ENCODE results near the gene CYB561.
"Not testable (repeated sequence)": the region's sequence is repeated elsewhere in the genome, so short reads cannot be mapped to it uniquely, and the experiment has no call there.

CYB561 gene

GRCh38 chr17:63474586-63475460 lies 28.7 kb upstream of the CYB561 start:
- H3K9ac ChIP-seq (ENCODE audit: low read depth, low read length): no peak overlapping the region
- H3K9me3 ChIP-seq (ENCODE audit: control insufficient read depth, insufficient read depth, low read length): no peaks in the 10 kb centered on the region
- peaks cover 20% of the 10 kb centered on the region for H3K4me1 ChIP-seq (ENCODE audit: insufficient read depth, low read length)
- no peaks in the 10 kb centered on the region for H3K36me3 ChIP-seq (ENCODE audit: insufficient read depth, low read length)

- Histone ChIP-seq H3K36me3 (ENCODE audit: insufficient read depth, low read length) (no peaks in the 10 kb centered on the region), H3K9ac (ENCODE audit: low read depth, low read length) (no peak overlapping the region), H3K9me3 (ENCODE audit: control insufficient read depth, insufficient read depth, low read length) (no peaks in the 10 kb centered on the region), H3K4me1 (ENCODE audit: insufficient read depth, low read length) (peaks cover 20% of the 10 kb centered on the region)
Measured at GRCh38 chr17:63474174-63474573, 28.1 kb upstream of the CYB561 start.

- H3K4me1 ChIP-seq (ENCODE audit: insufficient read depth, low read length); H3K9ac ChIP-seq (ENCODE audit: low read depth, low read length); H3K9me3 ChIP-seq (ENCODE audit: control insufficient read depth, insufficient read depth, low read length); H3K36me3 ChIP-seq (ENCODE audit: insufficient read depth, low read length): not testable (repeated sequence)
Measured at GRCh38 chr17:63468099-63468498, 22.0 kb upstream of the CYB561 start.

- Histone ChIP-seq H3K36me3 (ENCODE audit: insufficient read depth, low read length) (no peaks in the 10 kb centered on the region), H3K4me1 (ENCODE audit: insufficient read depth, low read length) (no peaks in the 10 kb centered on the region), H3K9ac (ENCODE audit: low read depth, low read length) (no peak overlapping the region), H3K9me3 (ENCODE audit: control insufficient read depth, insufficient read depth, low read length) (no peaks in the 10 kb centered on the region; the same call in 1 of the 2 replicates)
Measured at GRCh38 chr17:63464691-63465236, 18.7 kb upstream of the CYB561 start.

GRCh38 chr17:63463771-63464170 lies 17.7 kb upstream of the CYB561 start:
- Histone ChIP-seq H3K36me3 (ENCODE audit: insufficient read depth, low read length) (no peaks in the 10 kb centered on the region), H3K9ac (ENCODE audit: low read depth, low read length) (no peak overlapping the region), H3K9me3 (ENCODE audit: control insufficient read depth, insufficient read depth, low read length) (no peaks in the 10 kb centered on the region; the same call in 1 of the 2 replicates), H3K4me1 (ENCODE audit: insufficient read depth, low read length) (no peaks in the 10 kb centered on the region)

- Histone ChIP-seq H3K36me3 (ENCODE audit: insufficient read depth, low read length) (no peaks in the 10 kb centered on the region), H3K4me1 (ENCODE audit: insufficient read depth, low read length) (no peaks in the 10 kb centered on the region), H3K9me3 (ENCODE audit: control insufficient read depth, insufficient read depth, low read length) (no peaks in the 10 kb centered on the region; the same call in 1 of the 2 replicates), H3K9ac (ENCODE audit: low read depth, low read length) (no peak overlapping the region)
Measured at GRCh38 chr17:63460018-63460417, 13.9 kb upstream of the CYB561 start.

GRCh38 chr17:63458478-63458877 lies 12.4 kb upstream of the CYB561 start:
- Histone ChIP-seq H3K9ac (ENCODE audit: low read depth, low read length) (no peak overlapping the region), H3K4me1 (ENCODE audit: insufficient read depth, low read length) (no peaks in the 10 kb centered on the region)

GRCh38 chr17:63455417-63455816 lies 9.3 kb upstream of the CYB561 start:
- Histone ChIP-seq H3K36me3 (ENCODE audit: insufficient read depth, low read length) (no peaks in the 10 kb centered on the region), H3K9ac (ENCODE audit: low read depth, low read length) (no peak overlapping the region), H3K9me3 (ENCODE audit: control insufficient read depth, insufficient read depth, low read length) (no peaks in the 10 kb centered on the region), H3K4me1 (ENCODE audit: insufficient read depth, low read length) (peaks cover 4% of the 10 kb centered on the region; the same call in 1 of the 2 replicates)

More at GRCh38 chr17:63458478-63458877, 12.4 kb upstream of the CYB561 start:
- no peaks in the 10 kb centered on the region for H3K9me3 ChIP-seq (ENCODE audit: control insufficient read depth, insufficient read depth, low read length)
- H3K36me3 ChIP-seq (ENCODE audit: insufficient read depth, low read length): no peaks in the 10 kb centered on the region

- Histone ChIP-seq H3K9ac (ENCODE audit: low read depth, low read length) (no peak overlapping the region), H3K9me3 (ENCODE audit: control insufficient read depth, insufficient read depth, low read length) (no peaks in the 10 kb centered on the region), H3K36me3 (ENCODE audit: insufficient read depth, low read length) (no peaks in the 10 kb centered on the region), H3K4me1 (ENCODE audit: insufficient read depth, low read length) (peaks cover 7% of the 10 kb centered on the region; the same call in 1 of the 2 replicates)
Measured at GRCh38 chr17:63454915-63455314, 8.8 kb upstream of the CYB561 start.

- not testable (repeated sequence) for H3K9ac ChIP-seq (ENCODE audit: low read depth, low read length); H3K9me3 ChIP-seq (ENCODE audit: control insufficient read depth, insufficient read depth, low read length); H3K4me1 ChIP-seq (ENCODE audit: insufficient read depth, low read length); H3K36me3 ChIP-seq (ENCODE audit: insufficient read depth, low read length)
Measured at GRCh38 chr17:63454357-63454756, 8.3 kb upstream of the CYB561 start.

GRCh38 chr17:63452962-63453551 lies 7.0 kb upstream of the CYB561 start:
- Histone ChIP-seq H3K36me3 (ENCODE audit: insufficient read depth, low read length) (no peaks in the 10 kb centered on the region), H3K9ac (ENCODE audit: low read depth, low read length) (no peak overlapping the region), H3K4me1 (ENCODE audit: insufficient read depth, low read length) (peaks cover 10% of the 10 kb centered on the region), H3K9me3 (ENCODE audit: control insufficient read depth, insufficient read depth, low read length) (no peaks in the 10 kb centered on the region)

GRCh38 chr17:63452046-63452961 lies 6.2 kb upstream of the CYB561 start:
- H3K9ac ChIP-seq (ENCODE audit: low read depth, low read length): no peak overlapping the region
- no peaks in the 10 kb centered on the region for H3K36me3 ChIP-seq (ENCODE audit: insufficient read depth, low read length)
- no peaks in the 10 kb centered on the region for H3K9me3 ChIP-seq (ENCODE audit: control insufficient read depth, insufficient read depth, low read length)
- H3K4me1 ChIP-seq (ENCODE audit: insufficient read depth, low read length): peaks cover 18% of the 10 kb centered on the region

GRCh38 chr17:63451150-63451549 lies 5.0 kb upstream of the CYB561 start:
- Histone ChIP-seq H3K9me3 (ENCODE audit: control insufficient read depth, insufficient read depth, low read length) (no peaks in the 10 kb centered on the region), H3K9ac (ENCODE audit: low read depth, low read length) (no peak overlapping the region), H3K36me3 (ENCODE audit: insufficient read depth, low read length) (no peaks in the 10 kb centered on the region), H3K4me1 (ENCODE audit: insufficient read depth, low read length) (peaks cover 21% of the 10 kb centered on the region)

- Histone ChIP-seq H3K36me3 (ENCODE audit: insufficient read depth, low read length) (no peaks in the 10 kb centered on the region), H3K9ac (ENCODE audit: low read depth, low read length) (no peak overlapping the region), H3K9me3 (ENCODE audit: control insufficient read depth, insufficient read depth, low read length) (no peaks in the 10 kb centered on the region), H3K4me1 (ENCODE audit: insufficient read depth, low read length) (peaks cover 21% of the 10 kb centered on the region)
Measured at GRCh38 chr17:63450551-63450950, 4.4 kb upstream of the CYB561 start.
